GM19455 (cell line): ENCODE results near the gene IGF1R.

Experiments used
- ATAC-seq: cut with Tn5 transposase; IDR thresholded peaks from one replicate; pipeline ENCODE4 v1.9.1; 2021; ENCODE audit not compliant: unreplicated experiment

The IGF1R gene

GRCh38 chr15:98854496-98854895 is 206.2 kb downstream of the IGF1R start:
- ATAC-seq = no peak

- ATAC-seq = no peak
Measured at GRCh38 chr15:98855067-98855814, 206.9 kb downstream of the IGF1R start.

- no peak for ATAC-seq
Measured at GRCh38 chr15:98855815-98856531, 207.6 kb downstream of the IGF1R start.

GRCh38 chr15:98856532-98856907 is 208.2 kb downstream of the IGF1R start:
- no peak for ATAC-seq

- no peak for ATAC-seq
Measured at GRCh38 chr15:98858610-98859023, 210.3 kb downstream of the IGF1R start.

- ATAC-seq = no peak
Measured at GRCh38 chr15:98859149-98859548, 210.8 kb downstream of the IGF1R start.

GRCh38 chr15:98860281-98861041 is 212.1 kb downstream of the IGF1R start:
- ATAC-seq = no peak

- ATAC-seq = no peak
Measured at GRCh38 chr15:98861188-98861587, 212.8 kb downstream of the IGF1R start.

GRCh38 chr15:98863983-98864382 is 215.6 kb downstream of the IGF1R start:
- ATAC-seq = no peak

- peak; percentile 93 for ATAC-seq
Measured at GRCh38 chr15:98865397-98866339, 217.3 kb downstream of the IGF1R start.

GRCh38 chr15:98866511-98866910 is 218.2 kb downstream of the IGF1R start:
- ATAC-seq = peak; percentile 8

GRCh38 chr15:98868564-98868963 is 220.2 kb downstream of the IGF1R start:
- no peak for ATAC-seq

GRCh38 chr15:98870788-98871187 is 222.4 kb downstream of the IGF1R start:
- ATAC-seq = no peak

GRCh38 chr15:98872774-98873173 is 224.4 kb downstream of the IGF1R start:
- no peak for ATAC-seq

- ATAC-seq = no peak
Measured at GRCh38 chr15:98873441-98874218, 225.3 kb downstream of the IGF1R start.

- ATAC-seq = no peak
Measured at GRCh38 chr15:98874370-98874769, 226.0 kb downstream of the IGF1R start.

- ATAC-seq = no peak
Measured at GRCh38 chr15:98874773-98875172, 226.4 kb downstream of the IGF1R start.

GRCh38 chr15:98875309-98875708 is 227.0 kb downstream of the IGF1R start:
- no peak for ATAC-seq

GRCh38 chr15:98876451-98877369 is 228.4 kb downstream of the IGF1R start:
- no peak for ATAC-seq
